Measurements from ENCODE around the gene SLC6A3.

Gene SLC6A3

DNA sequence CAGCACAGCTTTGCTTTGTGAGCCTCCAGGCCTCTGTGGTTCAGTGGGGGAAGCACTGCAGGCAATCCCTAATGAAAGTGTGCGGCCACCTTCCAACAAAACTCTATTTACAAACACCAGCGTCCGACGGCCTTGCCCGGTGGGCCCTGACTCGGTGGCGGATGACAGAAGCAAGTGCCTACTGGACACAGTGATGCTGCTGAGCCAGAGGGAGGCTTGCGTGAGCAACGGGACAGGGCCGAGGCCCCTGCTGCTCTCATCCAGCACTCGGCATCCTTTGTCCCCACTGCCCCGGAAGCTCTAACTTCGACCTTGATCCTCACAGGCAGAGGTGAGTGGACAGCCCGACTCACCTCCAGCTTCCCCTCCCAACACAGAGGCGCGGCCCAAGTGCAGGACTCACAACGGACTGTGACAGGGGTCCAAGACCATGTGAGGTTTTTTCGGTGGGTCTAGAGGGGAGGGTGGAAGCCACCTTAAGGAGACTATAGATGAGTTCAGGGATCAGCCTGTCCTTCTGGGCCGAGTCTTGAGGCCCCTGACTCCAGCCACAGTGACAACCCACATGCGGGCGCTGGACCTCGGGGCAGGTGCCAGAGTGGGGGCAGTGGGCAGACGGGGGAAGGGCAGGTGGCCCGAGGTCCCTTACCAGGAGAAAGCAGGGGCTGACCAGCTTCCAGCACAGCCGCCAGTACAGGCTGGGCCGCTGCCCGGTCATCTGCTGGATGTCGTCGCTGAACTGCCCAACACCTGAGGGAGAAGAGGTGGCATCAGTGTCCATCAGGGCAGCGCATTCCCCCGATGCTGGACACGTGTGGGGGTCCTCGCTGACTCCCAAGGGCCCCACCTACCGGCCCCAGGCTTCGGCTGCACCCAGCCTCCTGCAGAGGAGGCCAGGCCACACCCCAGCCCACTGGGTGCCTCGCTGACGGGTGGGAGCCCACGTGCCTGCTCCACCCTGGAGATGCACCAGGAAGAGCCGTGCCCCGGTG, 39.4 kb downstream of the SLC6A3 start:
- no peak for DNase-seq (ENCODE audit: low spot score)

DNA sequence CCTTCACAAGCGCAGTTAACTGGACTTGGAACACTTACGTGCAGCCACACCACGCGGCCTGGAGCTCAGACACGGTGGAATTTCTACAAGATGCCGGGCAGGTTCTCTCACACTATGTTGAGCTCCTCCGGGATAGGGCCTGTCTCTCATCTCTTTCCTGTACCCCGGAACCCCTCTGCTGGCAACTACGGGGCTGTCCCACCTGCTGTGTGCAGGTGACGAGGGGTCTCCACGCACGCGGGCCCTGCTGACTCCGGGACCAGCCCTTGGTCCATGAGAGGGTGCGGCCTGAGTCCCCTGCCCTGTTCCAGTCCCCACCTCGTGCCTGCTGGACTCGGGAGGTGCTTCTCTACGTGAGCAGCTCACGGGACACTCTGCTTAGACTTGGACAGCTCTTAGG, 40.1 kb downstream of the SLC6A3 start:
- DNase-seq (ENCODE audit: low spot score) = no peak

DNA sequence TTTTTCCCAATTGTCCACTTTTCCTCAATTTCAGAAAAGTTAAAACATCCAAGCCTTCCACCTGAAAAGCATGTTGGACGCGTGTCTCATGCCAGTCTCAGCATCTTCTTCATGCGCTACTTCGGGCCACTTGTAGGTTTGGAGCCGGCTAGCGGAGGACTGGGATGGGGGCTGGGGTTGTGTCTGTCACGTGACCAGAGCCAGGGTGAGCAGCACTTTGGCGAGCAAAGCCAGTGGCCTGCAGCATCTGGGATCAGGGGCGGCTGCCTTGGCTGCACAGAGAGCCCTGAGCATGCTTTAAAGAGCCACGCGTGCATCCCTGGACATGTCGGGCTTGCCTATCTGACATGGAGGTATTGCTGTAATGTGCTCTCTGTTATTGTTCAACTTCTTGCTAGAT, 41.2 kb downstream of the SLC6A3 start:
- no peak for DNase-seq (ENCODE audit: low spot score)

DNA sequence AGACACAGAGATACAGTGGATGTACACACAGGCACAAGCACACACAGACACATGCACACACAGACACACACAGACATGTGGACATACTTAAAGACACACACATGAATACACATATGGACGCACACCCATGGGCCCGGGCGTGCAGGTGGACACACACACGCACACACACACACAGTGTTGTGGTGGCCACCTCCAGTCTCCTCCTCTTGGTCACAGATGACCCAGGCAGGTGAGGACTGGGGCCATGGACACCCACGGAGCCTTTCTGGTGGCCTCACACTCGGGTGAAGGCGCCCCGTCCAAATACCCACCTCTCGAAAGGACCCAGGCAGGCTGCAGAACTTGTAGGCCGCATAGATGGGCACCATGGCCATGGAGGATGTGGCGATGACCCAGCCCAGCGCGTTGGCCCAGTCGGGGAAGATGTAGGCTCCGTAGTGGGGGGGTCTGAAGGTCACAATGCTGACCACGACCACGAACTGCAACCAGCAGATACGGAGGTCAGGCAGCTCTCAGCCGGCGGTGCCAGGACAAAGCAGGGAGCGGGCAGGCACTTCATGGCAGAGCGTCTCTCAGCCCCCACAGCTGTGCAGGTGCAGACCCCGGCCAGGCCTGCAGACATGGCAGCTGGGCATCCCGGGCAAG, 42.5 kb downstream of the SLC6A3 start:
- no peak for DNase-seq (ENCODE audit: low spot score)

DNA sequence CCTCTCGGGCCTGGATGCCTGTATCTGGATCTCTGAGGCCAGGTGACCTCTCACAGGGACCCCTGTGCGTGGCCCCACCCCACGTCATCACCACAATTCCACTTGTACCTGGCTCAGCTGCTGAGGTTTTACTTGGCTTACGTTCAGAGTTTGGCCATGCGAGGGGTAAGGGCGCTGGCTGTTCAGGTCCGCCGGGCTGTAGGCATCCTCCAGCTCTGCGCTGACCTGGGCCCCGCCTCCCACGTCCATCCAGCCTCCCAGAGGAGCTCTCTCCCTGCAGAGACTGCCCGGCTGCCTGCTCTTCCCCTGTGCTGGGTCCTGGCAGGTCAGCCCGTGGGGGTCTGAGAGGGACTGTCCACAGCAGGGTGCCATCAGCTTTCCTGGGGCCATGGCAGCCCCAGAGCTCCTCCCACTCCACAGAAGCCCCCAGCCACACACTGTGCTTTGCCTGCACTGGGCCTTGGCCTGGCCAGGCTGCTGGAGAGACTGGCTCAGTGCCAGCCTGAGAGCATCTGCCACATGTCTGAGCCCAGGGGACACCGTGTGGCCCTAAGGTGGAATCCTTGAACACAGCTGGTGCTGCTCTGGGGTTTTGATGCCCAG, 43.6 kb downstream of the SLC6A3 start:
- DNase-seq (ENCODE audit: low spot score) = no peak

DNA sequence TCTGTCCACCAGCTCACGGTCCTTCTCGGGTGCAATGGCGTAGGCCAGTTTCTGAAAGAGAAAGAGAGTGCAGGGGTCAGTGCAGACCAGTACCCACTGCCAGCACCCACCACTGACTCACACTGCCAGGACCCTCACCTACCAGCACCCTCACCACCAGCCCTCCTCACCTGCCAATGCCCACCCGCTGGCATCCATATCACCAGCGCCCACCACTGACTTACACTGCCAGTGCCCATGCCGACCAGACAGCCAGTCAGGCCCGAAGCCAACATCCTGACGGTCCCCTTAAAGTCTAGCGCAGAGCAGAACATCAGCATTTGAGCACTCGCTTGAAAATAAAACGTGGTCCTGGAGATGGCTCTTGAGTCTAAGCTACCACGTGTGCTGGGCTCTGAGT, 44.3 kb downstream of the SLC6A3 start:
- DNase-seq (ENCODE audit: low spot score) = no peak

DNA sequence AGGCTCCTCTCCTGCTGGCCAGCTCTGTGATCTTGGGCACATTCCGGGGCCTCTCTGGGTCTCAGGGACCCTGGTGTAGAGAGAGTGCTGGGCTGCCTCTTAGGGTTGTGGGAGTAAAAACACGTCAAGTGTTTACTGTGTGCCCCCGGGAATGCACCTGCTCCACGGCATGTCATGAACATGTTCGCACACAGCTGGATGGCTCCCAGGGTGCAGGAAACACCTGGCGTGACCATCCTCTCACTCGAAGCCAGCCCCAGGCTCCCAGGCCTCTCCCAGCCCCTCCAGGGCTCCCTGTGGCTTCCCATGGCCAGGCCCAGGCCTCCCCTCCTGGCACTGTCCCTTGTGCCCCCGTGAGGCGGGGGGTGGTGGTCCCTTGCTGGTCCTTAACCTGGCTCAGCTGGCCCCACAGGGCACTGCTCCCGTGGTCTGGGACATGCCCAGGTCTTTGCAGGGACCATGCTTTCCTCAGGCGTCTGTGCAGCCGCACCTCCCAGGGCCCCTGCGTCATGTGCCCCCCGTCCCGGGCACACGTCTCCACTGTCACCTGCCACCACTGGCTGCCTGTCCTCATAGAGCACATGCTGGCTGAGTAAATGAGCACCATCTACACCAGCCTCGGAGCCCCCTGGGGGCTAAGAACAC, 44.9 kb downstream of the SLC6A3 start:
- DNase-seq (ENCODE audit: low spot score) = no peak

DNA sequence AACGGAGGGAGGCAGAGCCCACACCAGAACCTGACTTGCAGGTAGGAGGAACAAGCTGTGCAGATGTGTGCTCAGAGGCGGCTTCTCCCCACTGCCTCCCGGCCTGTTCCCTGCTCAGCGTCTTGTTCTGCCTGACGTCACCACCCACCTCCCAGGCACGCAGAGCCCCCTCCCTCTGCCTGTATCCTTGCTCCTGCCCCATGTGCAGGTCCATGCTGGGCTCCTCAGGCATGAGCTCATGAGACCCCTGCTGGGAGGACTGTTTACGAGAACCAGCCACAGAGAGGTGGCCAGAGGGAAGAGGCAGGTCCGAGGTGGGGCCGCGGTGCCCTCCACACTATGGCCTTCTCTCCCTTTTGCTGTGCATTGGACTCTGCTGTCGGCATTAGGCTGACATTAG, 45.5 kb downstream of the SLC6A3 start:
- no peak for DNase-seq (ENCODE audit: low spot score)

DNA sequence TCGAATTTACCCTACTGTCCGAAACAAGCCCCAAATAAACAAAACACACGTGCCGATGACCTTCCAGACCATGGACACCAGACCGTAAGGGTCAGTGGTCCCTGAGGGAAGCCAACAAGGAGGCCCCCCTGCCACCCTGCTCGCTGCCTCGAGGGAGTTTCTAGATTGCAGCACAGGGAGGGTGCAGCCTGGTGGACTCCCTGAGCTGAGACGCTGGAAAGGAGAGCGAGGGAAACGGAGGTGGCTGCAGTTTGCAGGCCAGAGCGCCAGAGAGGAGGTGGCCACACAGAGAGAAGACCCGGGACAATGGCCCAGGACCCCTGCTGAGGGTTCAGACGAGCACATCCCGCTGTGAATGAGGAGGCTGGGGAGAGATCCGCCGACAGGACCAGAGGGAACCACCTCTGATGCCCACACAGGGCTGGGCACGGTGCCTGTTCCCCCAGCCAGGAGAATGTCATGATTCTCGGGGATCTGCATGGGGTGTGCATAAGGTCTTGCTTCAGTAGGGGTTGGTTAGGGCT, 48.9 kb downstream of the SLC6A3 start:
- DNase-seq (ENCODE audit: low spot score) = no peak

DNA sequence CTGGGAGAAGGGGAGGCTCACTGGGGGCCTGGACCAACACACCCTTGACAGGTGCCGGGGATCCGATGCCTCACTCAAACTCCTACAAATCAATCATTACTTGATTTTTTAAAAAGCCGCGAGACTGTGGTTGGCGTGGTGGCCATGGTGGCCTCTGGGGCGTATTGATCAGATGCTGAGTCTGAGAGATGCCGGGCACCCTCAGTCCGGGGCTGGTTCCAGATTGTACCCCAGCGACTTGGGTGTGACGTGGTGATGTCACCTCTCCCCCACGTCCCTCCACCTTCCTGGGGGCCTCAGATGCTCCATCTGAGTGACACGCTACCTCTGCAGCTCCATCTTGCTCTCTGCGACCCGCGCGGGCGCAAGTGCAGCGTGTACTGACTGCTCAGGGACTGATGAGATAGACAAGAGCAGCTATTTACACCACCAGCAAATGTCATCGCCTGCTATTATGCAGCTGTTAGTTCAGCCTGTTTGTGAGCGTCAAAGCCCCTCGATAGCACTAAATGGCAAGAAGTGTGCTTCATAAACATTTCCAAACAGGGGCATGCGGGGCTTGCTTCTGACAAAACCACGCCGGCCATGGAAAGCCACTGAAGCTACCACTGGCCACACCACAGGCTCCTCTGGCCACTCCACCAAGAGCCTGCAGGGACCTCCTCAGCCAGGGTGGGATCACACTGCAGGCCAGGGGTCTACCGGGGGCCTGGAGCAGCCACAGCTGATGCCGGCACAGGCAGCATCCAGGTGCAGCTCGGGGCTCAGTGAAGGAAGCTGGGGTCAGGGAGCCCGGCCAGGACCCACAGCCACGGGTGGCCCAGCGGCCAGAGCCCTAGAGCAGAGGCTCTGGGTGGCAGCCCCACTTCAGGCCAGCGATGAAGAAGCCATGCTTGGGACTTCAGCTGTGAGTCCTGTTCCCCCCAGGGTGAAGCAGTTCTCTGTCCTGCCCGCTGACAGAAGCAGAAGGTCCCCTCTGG, 50.1 kb downstream of the SLC6A3 start:
- no peak for DNase-seq (ENCODE audit: low spot score)

DNA sequence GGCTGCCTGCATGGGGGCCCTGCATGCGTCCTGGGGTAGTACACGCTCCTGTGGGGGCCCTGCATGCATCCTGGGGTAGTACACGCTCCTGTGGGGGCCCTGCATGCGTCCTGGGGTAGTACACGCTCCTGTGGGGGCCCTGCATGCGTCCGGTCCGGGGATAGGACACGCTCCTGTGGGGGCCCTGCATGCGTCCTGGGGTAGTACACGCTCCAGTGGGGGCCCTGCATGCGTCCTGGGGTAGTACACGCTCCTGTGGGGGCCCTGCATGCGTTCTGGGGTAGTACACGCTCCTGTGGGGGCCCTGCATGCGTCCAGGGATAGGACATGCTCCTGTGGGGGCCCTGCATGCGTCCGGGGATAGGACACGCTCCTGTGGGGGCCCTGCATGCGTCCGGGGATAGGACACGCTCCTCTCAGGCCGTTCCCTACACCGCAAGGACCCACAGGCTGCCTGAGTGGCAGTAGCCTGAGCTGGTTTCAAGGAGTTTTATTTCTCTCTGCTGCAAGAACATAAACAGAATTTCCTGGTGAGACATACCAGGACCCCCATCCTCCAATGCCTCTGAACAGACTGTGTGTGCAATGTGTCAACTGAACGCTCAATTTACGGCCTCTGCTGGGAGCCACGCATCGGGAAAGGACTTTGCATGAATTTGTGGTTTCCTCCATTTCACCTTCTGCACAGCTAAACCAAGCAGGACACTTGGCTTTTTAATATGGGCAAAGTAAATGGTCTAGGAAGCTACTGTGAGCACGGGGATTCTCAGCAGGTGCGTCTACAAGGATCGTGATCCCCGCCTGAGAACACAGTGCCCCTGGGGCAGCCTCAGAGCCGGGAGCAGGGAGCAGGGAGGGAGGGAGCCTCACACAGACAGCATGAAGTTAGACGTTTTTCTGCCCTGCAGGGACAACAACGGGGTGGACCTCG, 51.4 kb downstream of the SLC6A3 start:
- no peak for DNase-seq (ENCODE audit: low spot score)

DNA sequence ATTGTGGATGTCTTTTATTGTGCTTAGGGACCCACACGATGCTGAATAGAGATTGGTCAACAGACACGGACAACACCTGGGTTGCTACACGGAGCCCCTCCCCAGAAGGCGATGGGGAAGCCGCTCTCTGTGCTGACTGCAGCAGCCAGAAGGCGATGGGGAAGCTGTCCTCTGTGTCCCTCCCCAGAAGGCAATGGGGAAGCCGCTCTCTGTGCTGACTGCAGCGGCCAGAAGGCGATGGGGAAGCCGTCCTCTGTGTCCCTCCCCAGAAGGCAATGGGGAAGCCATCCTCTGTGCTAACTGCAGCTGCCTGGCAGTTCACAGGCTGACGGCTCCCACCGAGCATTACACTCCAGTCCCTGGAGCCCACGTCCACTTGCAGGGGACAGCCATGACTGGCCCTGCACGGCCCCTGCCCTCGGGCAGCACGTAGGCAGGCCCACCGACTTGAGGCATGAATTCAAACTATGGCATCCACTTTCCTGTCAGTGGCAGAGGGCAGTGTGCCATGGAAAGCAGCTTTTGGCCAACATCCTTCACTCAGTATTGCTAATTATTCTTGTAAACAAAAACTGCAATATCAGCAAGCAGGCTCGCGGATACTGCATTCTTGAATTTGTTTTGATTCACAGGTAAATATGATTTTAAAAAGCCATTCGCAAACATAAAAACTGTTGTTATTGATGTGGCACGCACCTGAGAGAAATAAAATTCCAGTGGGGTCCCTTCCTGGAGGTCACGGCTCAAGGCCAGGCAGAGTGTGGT, 52.3 kb downstream of the SLC6A3 start:
- no peak for DNase-seq (ENCODE audit: low spot score)

DNA sequence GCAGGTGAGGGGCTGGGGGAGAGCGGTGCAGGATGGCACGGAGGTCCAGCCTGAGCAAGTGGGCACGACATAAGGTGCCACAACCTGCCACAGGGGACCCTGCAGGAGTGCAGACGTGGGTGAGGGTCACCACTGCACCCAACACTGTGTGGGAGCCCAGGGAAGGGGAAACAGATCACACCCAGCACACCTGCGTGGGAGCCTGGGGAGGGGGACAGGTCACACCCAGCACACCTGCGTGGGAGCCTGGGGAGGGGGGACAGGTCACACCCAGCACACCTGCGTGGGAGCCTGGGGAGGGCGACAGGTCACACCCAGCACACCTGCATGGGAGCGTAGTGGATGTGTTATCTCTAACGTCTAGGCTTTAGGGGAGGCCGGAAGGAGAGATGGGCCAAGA, 53.0 kb downstream of the SLC6A3 start:
- no peak for DNase-seq (ENCODE audit: low spot score)

DNA sequence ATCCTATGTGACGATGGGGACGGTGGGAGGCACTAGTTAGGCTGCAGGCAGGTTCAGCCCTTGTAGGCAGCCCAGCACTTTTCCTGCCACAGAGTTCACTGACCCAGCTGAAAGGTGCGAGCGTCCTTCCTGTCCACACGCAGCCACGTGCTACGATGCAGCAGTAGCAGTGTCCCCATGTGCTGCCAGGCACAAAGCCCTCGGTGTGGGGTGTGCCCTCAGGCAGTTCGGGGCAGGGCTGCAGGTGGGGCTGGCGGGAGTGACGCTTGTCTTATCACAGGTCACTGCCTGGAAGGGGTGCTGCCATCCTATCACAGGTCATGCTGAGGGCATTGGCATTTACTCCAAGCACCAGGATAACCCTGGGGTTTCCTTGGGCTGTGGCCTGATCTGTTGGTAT, 53.5 kb downstream of the SLC6A3 start:
- no peak for DNase-seq (ENCODE audit: low spot score)

DNA sequence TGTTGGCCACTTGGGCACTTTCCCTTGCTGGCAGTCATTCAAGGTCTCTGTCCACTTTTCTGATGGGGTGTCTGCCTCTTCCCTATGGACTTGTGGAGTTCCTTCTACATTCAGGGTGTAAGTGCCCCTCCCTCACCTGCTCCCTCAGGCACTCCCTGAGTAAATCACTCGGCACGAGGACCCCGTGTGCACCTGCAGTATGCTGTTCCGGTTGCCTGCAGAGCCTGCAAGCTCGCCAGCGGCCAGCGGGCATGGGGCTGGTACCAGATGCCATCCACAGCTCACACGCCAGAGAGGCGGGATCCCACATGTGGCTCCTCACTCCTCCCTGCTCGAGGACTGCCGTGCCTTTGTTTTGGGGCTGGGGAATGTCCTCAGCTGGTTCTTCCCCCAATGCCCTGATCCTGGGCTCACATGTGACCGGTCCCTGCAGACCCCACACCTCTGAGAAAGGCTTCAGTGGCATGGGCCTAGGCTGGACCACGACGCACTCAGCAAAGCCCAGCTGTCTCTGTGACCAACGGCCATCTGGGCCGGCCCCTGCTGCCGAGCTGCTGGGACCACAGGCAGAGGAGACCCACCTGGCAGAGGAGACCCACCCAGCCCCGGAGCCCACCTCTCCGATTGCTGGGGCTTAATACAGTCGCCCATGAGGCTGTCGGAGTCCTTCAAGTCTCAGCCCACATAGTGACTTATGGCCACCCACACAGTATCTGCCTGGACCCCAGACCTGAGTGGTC, 54.2 kb downstream of the SLC6A3 start:
- no peak for DNase-seq (ENCODE audit: low spot score)

DNA sequence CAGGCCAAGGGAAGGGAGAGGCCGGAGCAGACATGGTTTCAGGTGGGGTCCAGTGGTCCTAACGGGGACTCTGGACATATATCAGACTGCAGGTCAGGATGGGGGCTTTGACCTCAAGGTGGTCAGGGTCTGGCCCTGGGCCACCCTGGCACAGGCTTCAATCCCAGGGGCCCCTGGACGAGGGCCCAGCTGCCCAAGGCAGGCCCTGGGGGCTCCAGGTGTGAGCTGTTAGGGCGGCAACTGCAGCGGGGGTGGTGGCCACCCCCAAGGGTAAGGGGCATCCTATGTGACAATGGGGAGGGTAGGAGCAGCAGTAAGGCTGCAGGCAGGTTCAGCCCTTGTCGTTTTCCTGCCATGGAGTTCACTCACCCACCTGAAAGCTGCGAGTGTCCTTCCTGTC, 54.9 kb downstream of the SLC6A3 start:
- DNase-seq (ENCODE audit: low spot score) = no peak

DNA sequence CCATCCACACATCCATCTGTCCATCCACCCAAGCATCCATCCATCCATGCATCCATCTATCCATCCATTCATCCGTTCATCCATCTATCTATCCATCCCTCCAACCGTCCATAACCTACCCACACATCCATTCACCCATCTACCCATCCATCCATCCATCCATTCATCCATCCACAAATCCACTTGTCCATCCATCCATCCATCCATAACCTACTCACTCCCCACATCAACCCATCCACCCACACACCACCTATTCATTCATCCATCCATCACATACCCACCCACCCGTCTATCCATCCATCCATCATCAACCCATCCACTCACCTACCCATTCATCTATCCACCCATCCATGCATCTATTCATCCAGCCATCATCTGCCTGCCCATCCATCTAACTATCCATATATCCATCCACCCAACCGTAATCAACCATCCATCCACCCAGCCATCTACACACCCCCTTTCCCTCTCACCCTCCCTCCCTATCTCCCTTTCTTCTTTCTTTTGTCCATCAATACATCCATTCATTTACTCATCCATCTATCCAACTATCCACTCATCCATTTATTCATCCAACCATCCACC, 56.8 kb downstream of the SLC6A3 start:
- no peak for DNase-seq (ENCODE audit: low spot score)

DNA sequence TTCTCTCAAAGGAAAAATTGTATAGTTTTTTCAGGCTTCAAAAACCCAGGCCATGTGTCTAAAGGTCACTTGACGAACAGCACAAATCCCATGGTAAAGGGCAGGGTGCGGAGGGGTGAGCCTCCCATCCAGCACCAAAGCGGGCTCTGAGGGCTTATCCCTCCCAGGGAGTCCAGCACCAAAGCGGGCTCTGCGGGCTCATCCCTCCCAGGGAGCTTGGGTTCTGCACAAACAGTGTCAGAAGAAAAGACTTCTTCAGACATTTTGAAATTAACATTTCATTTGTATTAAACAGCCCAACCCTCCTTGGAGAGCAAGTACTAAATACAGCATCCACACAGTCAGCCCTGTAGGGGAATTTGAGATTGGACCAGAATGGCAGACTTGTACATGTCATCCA, 57.4 kb downstream of the SLC6A3 start:
- no peak for DNase-seq (ENCODE audit: low spot score)
